Measurements from ENCODE around the gene JAZF1. TPM values are rescaled to one million over a fixed set of nuclear protein-coding genes. Genes with fewer than 3 reads are reported as not detected.

JAZF1 gene
- total RNA-seq, 2 donors from 2014 or later, result 9.3 to 37.4 TPM

GRCh38 chr7:27953777-27954176 lies 226.8 kb downstream of the JAZF1 start:
- TF ChIP-seq CTCF (IDR thresholded peaks at IDR 0.05) (no peak), POLR2A (IDR thresholded peaks at IDR 0.05) (no peak), POLR2AphosphoS5 (IDR thresholded peaks at IDR 0.05) (no peak)
- Histone ChIP-seq H3K36me3 (no peaks in the 10 kb centered on the region), H3K4me3 (no peak overlapping the region), H3K27ac (no peak overlapping the region), H3K9me3 (no peaks in the 10 kb centered on the region), H3K27me3 (replicated peaks; ENCODE audit: insufficient read depth) (no peaks in the 10 kb centered on the region), H3K4me1 (replicated peaks) (no peaks in the 10 kb centered on the region)
- intact Hi-C loops (cut with DNase I), result no loop called here
- 94% methylated on average over 1 of the region's 1 CpG for WGBS
- DNase-seq (ENCODE audit: low spot score), result no peak

GRCh38 chr7:27953361-27953760 lies 227.2 kb downstream of the JAZF1 start:
- Histone ChIP-seq H3K9me3 (no peaks in the 10 kb centered on the region), H3K27me3 (replicated peaks; ENCODE audit: insufficient read depth) (no peaks in the 10 kb centered on the region), H3K36me3 (no peaks in the 10 kb centered on the region), H3K4me1 (replicated peaks) (no peaks in the 10 kb centered on the region), H3K4me3 (no peak overlapping the region), H3K27ac (no peak overlapping the region)
- TF ChIP-seq POLR2A (IDR thresholded peaks at IDR 0.05) (no peak), POLR2AphosphoS5 (IDR thresholded peaks at IDR 0.05) (no peak), CTCF (IDR thresholded peaks at IDR 0.05) (no peak)
- intact Hi-C loops (cut with DNase I), result no loop called here
- WGBS, result 58% methylated on average over 1 of the region's 1 CpG
- no peak for DNase-seq (ENCODE audit: low spot score)

- H3K9me3 ChIP-seq, result no peaks in the 10 kb centered on the region
- H3K4me3 ChIP-seq, result no peak overlapping the region
- H3K4me1 ChIP-seq (replicated peaks), result no peaks in the 10 kb centered on the region
- H3K36me3 ChIP-seq, result no peaks in the 10 kb centered on the region
- intact Hi-C loops (cut with DNase I), result no loop called here
- H3K27me3 ChIP-seq (replicated peaks; ENCODE audit: insufficient read depth), result no peaks in the 10 kb centered on the region
- TF ChIP-seq POLR2AphosphoS5 (IDR thresholded peaks at IDR 0.05), result no peak
- no peak for TF ChIP-seq CTCF (IDR thresholded peaks at IDR 0.05)
- TF ChIP-seq POLR2A (IDR thresholded peaks at IDR 0.05), result no peak
- DNase-seq (ENCODE audit: low spot score), result no peak
- WGBS, result 82% methylated on average over 3 of the region's 3 CpGs
- no peak overlapping the region for H3K27ac ChIP-seq
Observed at GRCh38 chr7:27952456-27953285, 227.9 kb downstream of the JAZF1 start.

GRCh38 chr7:27950123-27950522 lies 230.5 kb downstream of the JAZF1 start:
- no peak for DNase-seq (ENCODE audit: low spot score)
- no peaks in the 10 kb centered on the region for H3K36me3 ChIP-seq
- intact Hi-C loops (cut with DNase I), result no loop called here
- no peak overlapping the region for H3K27ac ChIP-seq
- WGBS, result 73% methylated on average over 3 of the region's 3 CpGs
- no peak for TF ChIP-seq POLR2A (IDR thresholded peaks at IDR 0.05)
- no peak for TF ChIP-seq CTCF (IDR thresholded peaks at IDR 0.05)
- no peak for TF ChIP-seq POLR2AphosphoS5 (IDR thresholded peaks at IDR 0.05)
- H3K4me3 ChIP-seq, result no peak overlapping the region
- no peaks in the 10 kb centered on the region for H3K9me3 ChIP-seq
- no peaks in the 10 kb centered on the region for H3K4me1 ChIP-seq (replicated peaks)
- no peaks in the 10 kb centered on the region for H3K27me3 ChIP-seq (replicated peaks; ENCODE audit: insufficient read depth)

GRCh38 chr7:27948861-27949260 lies 231.7 kb downstream of the JAZF1 start:
- H3K4me1 ChIP-seq (replicated peaks), result no peaks in the 10 kb centered on the region

More at GRCh38 chr7:27948861-27949260, 231.7 kb downstream of the JAZF1 start:
- intact Hi-C loops (cut with DNase I), result no loop called here
- no peak for DNase-seq (ENCODE audit: low spot score)
- Histone ChIP-seq H3K27me3 (replicated peaks; ENCODE audit: insufficient read depth) (no peaks in the 10 kb centered on the region), H3K36me3 (no peaks in the 10 kb centered on the region), H3K27ac (no peak overlapping the region), H3K4me3 (no peak overlapping the region), H3K9me3 (no peaks in the 10 kb centered on the region)
- 92% methylated on average over 3 of the region's 3 CpGs for WGBS
- TF ChIP-seq CTCF (IDR thresholded peaks at IDR 0.05), result no peak
- TF ChIP-seq POLR2A (IDR thresholded peaks at IDR 0.05), result no peak

Data from prostate gland (tissue), 2 donors.